ENCODE results near the gene CCR8.

- TF ChIP-seq, protein P1, sequence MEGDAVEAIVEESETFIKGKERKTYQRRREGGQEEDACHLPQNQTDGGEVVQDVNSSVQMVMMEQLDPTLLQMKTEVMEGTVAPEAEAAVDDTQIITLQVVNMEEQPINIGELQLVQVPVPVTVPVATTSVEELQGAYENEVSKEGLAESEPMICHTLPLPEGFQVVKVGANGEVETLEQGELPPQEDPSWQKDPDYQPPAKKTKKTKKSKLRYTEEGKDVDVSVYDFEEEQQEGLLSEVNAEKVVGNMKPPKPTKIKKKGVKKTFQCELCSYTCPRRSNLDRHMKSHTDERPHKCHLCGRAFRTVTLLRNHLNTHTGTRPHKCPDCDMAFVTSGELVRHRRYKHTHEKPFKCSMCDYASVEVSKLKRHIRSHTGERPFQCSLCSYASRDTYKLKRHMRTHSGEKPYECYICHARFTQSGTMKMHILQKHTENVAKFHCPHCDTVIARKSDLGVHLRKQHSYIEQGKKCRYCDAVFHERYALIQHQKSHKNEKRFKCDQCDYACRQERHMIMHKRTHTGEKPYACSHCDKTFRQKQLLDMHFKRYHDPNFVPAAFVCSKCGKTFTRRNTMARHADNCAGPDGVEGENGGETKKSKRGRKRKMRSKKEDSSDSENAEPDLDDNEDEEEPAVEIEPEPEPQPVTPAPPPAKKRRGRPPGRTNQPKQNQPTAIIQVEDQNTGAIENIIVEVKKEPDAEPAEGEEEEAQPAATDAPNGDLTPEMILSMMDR (IDR thresholded peaks at IDR 0.05) = no peak
- TF ChIP-seq POLR2AphosphoS5 (IDR thresholded peaks at IDR 0.05) (no peak), POLR2A (IDR thresholded peaks at IDR 0.05) (no peak), EP300 (IDR thresholded peaks at IDR 0.05) (no peak)
Observed at GRCh38 chr3:39333607-39334006, 4.1 kb downstream of the CCR8 start.
